Calu3 (cell line): Measurements from ENCODE around the gene GGT7. TPM values are rescaled to one million over a fixed set of nuclear protein-coding genes. Genes with fewer than 3 reads are reported as not detected.

ENCODE experiments used
- BruUV-seq: library from RNA; stranded (reverse); fragments of 400-500 nt; replicated peaks from 2 replicates; lab custom pipeline; 2021; lab: Mats Ljungman, UMichigan
- CTCF ChIA-PET: fragments of 300-600 bp; sonication (Branson Sonifier 250); formaldehyde crosslinking; loops from one replicate; lab custom pipeline; 2022; ENCODE audit warnings: antibody characterized with exemption; lab: Charles Lee
- DNase-seq: peaks from one replicate; pipeline ENCODE4 v3.0.0; 2022
- H3K27ac Mint-ChIP-seq: one replicate; pipeline ENCODE4 v1.8.0; 2022; ENCODE audit warnings: mixed read lengths; ENCODE audit not compliant: unreplicated experiment
- H3K27me3 Mint-ChIP-seq: one replicate; pipeline ENCODE4 v1.8.0; 2022; ENCODE audit warnings: mixed read lengths; ENCODE audit not compliant: unreplicated experiment
- H3K36me3 Mint-ChIP-seq: one replicate; pipeline ENCODE4 v1.8.0; 2022; ENCODE audit warnings: mild to moderate bottlenecking, moderate library complexity, mixed read lengths; ENCODE audit not compliant: insufficient read depth, unreplicated experiment
- H3K4me1 Mint-ChIP-seq: one replicate; pipeline ENCODE4 v1.8.0; 2022; ENCODE audit warnings: mild to moderate bottlenecking, low read depth, mixed read lengths; ENCODE audit not compliant: unreplicated experiment
- H3K4me3 Mint-ChIP-seq: one replicate; pipeline ENCODE4 v1.8.0; 2022; ENCODE audit warnings: mild to moderate bottlenecking, low read depth, moderate library complexity, mixed read lengths; ENCODE audit not compliant: unreplicated experiment
- H3K9me3 Mint-ChIP-seq: one replicate; pipeline ENCODE4 v1.8.0; 2022; ENCODE audit warnings: low read depth, mixed read lengths; ENCODE audit not compliant: unreplicated experiment
- intact Hi-C: fragments of 100-400 bp; cut with micrococcal nuclease; formaldehyde crosslinking; loops from one replicate; pipeline ENCODE4 v1.10.0; 2022; ENCODE audit not compliant: unreplicated experiment
- total RNA-seq: library from RNA; stranded (reverse); gene quantifications from 2 replicates; pipeline ENCODE4 v1.2.3, GENCODE V29; 2022
- TF ChIP-seq, protein P1 (sequence below): fragments of 200-600 bp; IDR thresholded peaks from one replicate; pipeline ENCODE4 v1.8.0; 2022; ENCODE audit warnings: antibody characterized with exemption; ENCODE audit not compliant: unreplicated experiment

The GGT7 gene
- total RNA-seq, 1 experiment from 2014 or later, result 16.2 TPM

- Mint-ChIP-seq H3K36me3 (no peaks in the 10 kb centered on the region), H3K27me3 (no peaks in the 10 kb centered on the region), H3K9me3 (peaks cover 4% of the 10 kb centered on the region), H3K27ac (no peak overlapping the region), H3K4me1 (peaks cover 15% of the 10 kb centered on the region), H3K4me3 (no peak overlapping the region)
- intact Hi-C loops, result no loop called here
- BruUV-seq, result no TSS peak
- DNase-seq, result no peak
- TF ChIP-seq, protein P1, sequence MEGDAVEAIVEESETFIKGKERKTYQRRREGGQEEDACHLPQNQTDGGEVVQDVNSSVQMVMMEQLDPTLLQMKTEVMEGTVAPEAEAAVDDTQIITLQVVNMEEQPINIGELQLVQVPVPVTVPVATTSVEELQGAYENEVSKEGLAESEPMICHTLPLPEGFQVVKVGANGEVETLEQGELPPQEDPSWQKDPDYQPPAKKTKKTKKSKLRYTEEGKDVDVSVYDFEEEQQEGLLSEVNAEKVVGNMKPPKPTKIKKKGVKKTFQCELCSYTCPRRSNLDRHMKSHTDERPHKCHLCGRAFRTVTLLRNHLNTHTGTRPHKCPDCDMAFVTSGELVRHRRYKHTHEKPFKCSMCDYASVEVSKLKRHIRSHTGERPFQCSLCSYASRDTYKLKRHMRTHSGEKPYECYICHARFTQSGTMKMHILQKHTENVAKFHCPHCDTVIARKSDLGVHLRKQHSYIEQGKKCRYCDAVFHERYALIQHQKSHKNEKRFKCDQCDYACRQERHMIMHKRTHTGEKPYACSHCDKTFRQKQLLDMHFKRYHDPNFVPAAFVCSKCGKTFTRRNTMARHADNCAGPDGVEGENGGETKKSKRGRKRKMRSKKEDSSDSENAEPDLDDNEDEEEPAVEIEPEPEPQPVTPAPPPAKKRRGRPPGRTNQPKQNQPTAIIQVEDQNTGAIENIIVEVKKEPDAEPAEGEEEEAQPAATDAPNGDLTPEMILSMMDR, result no peak
- CTCF ChIA-PET, result interaction anchor here (0.6 to 1.0 kb wide), 2 partner anchors 11 to 12 kb away, joined by 5 read pairs; no protein-coding TSS in a partner anchor
Measured at GRCh38 chr20:34891166-34892062, 18.8 kb upstream of the GGT7 start.

DNA sequence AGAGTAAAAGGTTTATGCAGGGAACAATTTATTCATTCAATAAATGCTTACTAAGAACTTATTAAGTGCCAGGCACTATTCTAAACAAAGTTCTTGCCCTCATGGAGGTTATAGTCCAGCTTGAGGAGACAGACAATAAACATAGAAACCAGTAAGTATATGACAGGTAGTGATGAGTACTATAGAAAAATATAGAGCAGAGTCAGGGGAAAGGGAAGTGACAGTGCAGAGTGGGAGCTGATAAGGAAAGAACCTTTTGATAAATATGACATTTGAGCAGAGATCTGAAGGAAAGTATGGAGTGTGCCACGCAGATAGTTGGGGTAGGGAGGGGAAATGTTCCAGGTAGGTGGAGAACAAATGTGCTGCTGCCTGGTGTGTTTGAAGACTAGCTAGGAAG lies 15.8 kb upstream of the GGT7 start:
- Mint-ChIP-seq H3K9me3 (peaks cover 4% of the 10 kb centered on the region), H3K36me3 (no peaks in the 10 kb centered on the region), H3K4me1 (peaks cover 21% of the 10 kb centered on the region), H3K4me3 (no peak overlapping the region), H3K27me3 (no peaks in the 10 kb centered on the region), H3K27ac (no peak overlapping the region)
- BruUV-seq, result no TSS peak
- CTCF ChIA-PET, result interaction anchor here (0.6 to 1.1 kb wide), 5 partner anchors 12 to 1186 kb away, joined by 3 to 8 read pairs (median 4); partner anchors contain the start of gene ACSS2
- intact Hi-C loops, result no loop called here
- DNase-seq, result no peak
- TF ChIP-seq, protein P1, result no peak

GRCh38 chr20:34887023-34887422 lies 14.4 kb upstream of the GGT7 start:
- CTCF ChIA-PET, result interaction anchor here (0.8 to 0.9 kb wide), 2 partner anchors 14 to 24 kb away, joined by 3 to 4 read pairs; partner anchors contain the start of gene GGT7
- Mint-ChIP-seq H3K27me3 (no peaks in the 10 kb centered on the region), H3K27ac (no peak overlapping the region), H3K4me3 (no peak overlapping the region), H3K36me3 (no peaks in the 10 kb centered on the region), H3K4me1 (peaks cover 29% of the 10 kb centered on the region), H3K9me3 (peaks cover 4% of the 10 kb centered on the region)
- no TSS peak for BruUV-seq
- no peak for DNase-seq
- TF ChIP-seq, protein P1, result no peak
- intact Hi-C loops, result no loop called here

DNA sequence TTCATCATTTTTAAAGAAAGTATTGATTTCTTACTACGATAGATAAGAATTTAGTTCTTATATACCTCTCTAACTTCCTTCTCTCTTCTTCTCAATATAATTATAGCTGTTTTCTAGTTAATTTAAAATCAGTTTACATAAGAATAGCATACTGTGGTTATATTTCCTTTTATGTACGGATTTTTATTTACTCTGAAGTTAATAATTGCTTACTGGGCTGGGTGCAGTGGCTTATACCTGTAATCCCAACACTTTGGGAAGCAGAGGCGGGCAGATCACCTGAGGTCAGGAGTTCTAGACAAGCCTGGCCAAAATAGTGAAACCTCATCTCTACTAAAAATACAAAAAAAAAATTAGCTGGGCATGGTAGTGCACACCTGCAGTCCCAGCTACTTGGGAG lies 13.5 kb upstream of the GGT7 start:
- Mint-ChIP-seq H3K27me3 (no peaks in the 10 kb centered on the region), H3K9me3 (peaks cover 4% of the 10 kb centered on the region), H3K4me3 (no peak overlapping the region), H3K36me3 (no peaks in the 10 kb centered on the region), H3K27ac (no peak overlapping the region), H3K4me1 (peaks cover 29% of the 10 kb centered on the region)
- CTCF ChIA-PET, result interaction anchor here (0.8 to 1.0 kb wide), 3 partner anchors 10 to 14 kb away, joined by 3 to 6 read pairs (median 4); partner anchors contain the start of genes ACSS2 and GGT7
- TF ChIP-seq, protein P1, result no peak
- DNase-seq, result peak; percentile 24
- intact Hi-C loops, result no loop called here
- no TSS peak for BruUV-seq
